ENCODE data around the gene RPUSD1. TPM values are rescaled to one million over a fixed set of nuclear protein-coding genes. Genes with fewer than 3 reads are reported as not detected.

Gene RPUSD1
- polyA plus RNA-seq, 3 donors = 29.5 to 38.1 (median 31.5) TPM

- no peak overlapping the region for H3K4me3 Mint-ChIP-seq
- no peak overlapping the region for H3K27ac ChIP-seq (ENCODE audit: low read depth in 1 of 2, low read length in 2 of 2)
- no peak overlapping the region for H3K9ac ChIP-seq (ENCODE audit: insufficient read depth, low read length, poor library complexity, severe bottlenecking)
- peaks cover 0 to 2% of the 10 kb centered on the region in 2 donors for H3K36me3 Mint-ChIP-seq
- H3K27me3 Mint-ChIP-seq (ENCODE audit: low read depth in 3 of 3) = peaks cover 0 to 3% (median 3%) of the 10 kb centered on the region in 3 donors
- WGBS (ENCODE audit: insufficient coverage) = 95% methylated on average over 31 of the region's 34 CpGs
- H2AFZ ChIP-seq (ENCODE audit: insufficient read depth, low read depth, low read length, poor library complexity, severe bottlenecking) = no peak overlapping the region
- no peak overlapping the region for H3K4me3 ChIP-seq (replicated peaks in 1 of 3; ENCODE audit: low read depth in 2 of 3, low read length in 3 of 3)
- no peak for TF ChIP-seq CTCF (IDR thresholded peaks at IDR 0.05)
- no peaks in the 10 kb centered on the region for H3K79me2 ChIP-seq (ENCODE audit: insufficient read depth, low read length)
- no peaks in the 10 kb centered on the region for H3K9me3 ChIP-seq (replicated peaks in 1 of 2; ENCODE audit: control insufficient read depth in 1 of 2, insufficient read depth in 1 of 2, low read length in 2 of 2)
- peaks cover 0 to 5% (median 3%) of the 10 kb centered on the region in 7 donors for H3K9me3 Mint-ChIP-seq
- intact Hi-C loops (cut with micrococcal nuclease) = no loop called here
- no peaks in the 10 kb centered on the region for H4K20me1 ChIP-seq (ENCODE audit: insufficient read depth, low read length)
- no peak overlapping the region for H3K4me2 ChIP-seq (replicated peaks; ENCODE audit: extremely low read depth, low read length, poor library complexity, severe bottlenecking)
- H3K4me1 Mint-ChIP-seq = peaks cover 26% of the 10 kb centered on the region
- H3K4me1 ChIP-seq (ENCODE audit: control insufficient read depth in 1 of 2, insufficient read depth in 2 of 2, low read length in 2 of 2) = peaks cover 29 to 32% of the 10 kb centered on the region in 2 donors
- no peak for DNase-seq
- H3K36me3 ChIP-seq (replicated peaks in 1 of 2; ENCODE audit: control insufficient read depth in 1 of 2, insufficient read depth in 2 of 2, low read length in 2 of 2) = no peaks in the 10 kb centered on the region
- H3K27me3 ChIP-seq (ENCODE audit: control insufficient read depth in 2 of 2, insufficient read depth in 2 of 2, low read length in 2 of 2) = no peaks in the 10 kb centered on the region
- H3K27ac Mint-ChIP-seq = no peak overlapping the region
Measured at GRCh38 chr16:759110-759910, 28.9 kb downstream of the RPUSD1 start.

- H3K36me3 ChIP-seq (replicated peaks in 1 of 2; ENCODE audit: control insufficient read depth in 1 of 2, insufficient read depth in 2 of 2, low read length in 2 of 2) = no peaks in the 10 kb centered on the region
- WGBS (ENCODE audit: insufficient coverage) = 95% methylated on average over 4 of the region's 5 CpGs
- no peak overlapping the region for H3K9ac ChIP-seq (ENCODE audit: insufficient read depth, low read length, poor library complexity, severe bottlenecking)
Measured at GRCh38 chr16:756428-756827, 31.8 kb downstream of the RPUSD1 start.

More at GRCh38 chr16:756428-756827, 31.8 kb downstream of the RPUSD1 start:
- peaks cover 33 to 41% of the 10 kb centered on the region in 2 donors for H3K4me1 ChIP-seq (ENCODE audit: control insufficient read depth in 1 of 2, insufficient read depth in 2 of 2, low read length in 2 of 2)
- no peak for DNase-seq
- peaks cover 0 to 5% (median 3%) of the 10 kb centered on the region in 7 donors for H3K9me3 Mint-ChIP-seq
- peaks cover 0 to 4% (median 1%) of the 10 kb centered on the region in 3 donors for H3K27me3 Mint-ChIP-seq (ENCODE audit: low read depth in 3 of 3)
- H3K36me3 Mint-ChIP-seq = peaks cover 0 to 2% of the 10 kb centered on the region in 2 donors
- no peak overlapping the region for H3K4me2 ChIP-seq (replicated peaks; ENCODE audit: extremely low read depth, low read length, poor library complexity, severe bottlenecking)
- H3K9me3 ChIP-seq (replicated peaks in 1 of 2; ENCODE audit: control insufficient read depth in 1 of 2, insufficient read depth in 1 of 2, low read length in 2 of 2) = no peaks in the 10 kb centered on the region
- no peak overlapping the region for H3K4me3 ChIP-seq (replicated peaks in 1 of 3; ENCODE audit: low read depth in 2 of 3, low read length in 3 of 3)
- intact Hi-C loops (cut with micrococcal nuclease) = no loop called here
- no peak overlapping the region for H2AFZ ChIP-seq (ENCODE audit: insufficient read depth, low read depth, low read length, poor library complexity, severe bottlenecking)
- no peak overlapping the region for H3K27ac Mint-ChIP-seq
- no peaks in the 10 kb centered on the region for H3K79me2 ChIP-seq (ENCODE audit: insufficient read depth, low read length)
- TF ChIP-seq CTCF (IDR thresholded peaks at IDR 0.05) = no peak
- no peak overlapping the region for H3K4me3 Mint-ChIP-seq
- no peak overlapping the region for H3K27ac ChIP-seq (ENCODE audit: low read depth in 1 of 2, low read length in 2 of 2)
- no peaks in the 10 kb centered on the region for H3K27me3 ChIP-seq (ENCODE audit: control insufficient read depth in 2 of 2, insufficient read depth in 2 of 2, low read length in 2 of 2)
- no peaks in the 10 kb centered on the region for H4K20me1 ChIP-seq (ENCODE audit: insufficient read depth, low read length)
- peaks cover 35% of the 10 kb centered on the region for H3K4me1 Mint-ChIP-seq

All from CD14-positive monocyte (primary cell).